Tibial artery (tissue), 4 donors: ENCODE measurements around the gene SLC45A2.

ENCODE experiments used
- DNase-seq, 2 donors: peaks; one replicate each; pipeline ENCODE4 v3.0.0-alpha.2; 2019
- H3K27ac ChIP-seq, 2 donors: fragments of 200-600 bp; sonication (generic) in 1 of 2; 1 replicate in 1 of 2; 2 replicates in 1 of 2; pipeline ENCODE4 v1.5.1; 2018 to 2019; ENCODE audit warnings: mild to moderate bottlenecking in 1 of 2
- H3K27me3 ChIP-seq, 2 donors: fragments of 200-600 bp; sonication (generic) in 1 of 2; one replicate each; pipeline versions ENCODE4 v1.5.1 to v1.6.0; 2016 to 2019
- H3K36me3 ChIP-seq, 3 donors: fragments of 200-600 bp; sonication (generic) in 2 of 3; one replicate each; pipeline ENCODE4 v1.5.1; 2016 to 2019; ENCODE audit warnings: mild to moderate bottlenecking in 2 of 3
- H3K4me1 ChIP-seq, 4 donors: fragments of 200-600 bp; sonication (generic) in 2 of 4; 1 replicate in 3 of 4; 2 replicates in 1 of 4; pipeline ENCODE4 v1.5.1; 2016 to 2019
- H3K4me3 ChIP-seq, 2 donors: fragments of 200-600 bp; sonication (generic) in 1 of 2; 1 replicate in 1 of 2; 2 replicates in 1 of 2; pipeline ENCODE4 v1.5.1; 2018 to 2019; ENCODE audit warnings: mild to moderate bottlenecking in 2 of 2
- H3K9me3 ChIP-seq, 3 donors: fragments of 200-600 bp; sonication (generic) in 1 of 3; one replicate each; pipeline ENCODE4 v1.5.1; 2016 to 2019
- CTCF ChIP-seq, 2 experiments: fragments of 200-600 bp in 1 of 2; fragments of 450-650 bp in 1 of 2; IDR thresholded peaks; one replicate each; pipeline ENCODE4 v1.5.1; 2017 to 2019; ENCODE audit warnings: antibody characterized with exemption in 2 of 2, mild to moderate bottlenecking in 1 of 2, moderate library complexity in 1 of 2
- intact Hi-C: fragments of 100-400 bp; cut with DNase I; formaldehyde crosslinking; loops from one replicate; pipeline ENCODE4 v1.15.0; 2023; ENCODE audit warnings: low total_unique reads

Gene SLC45A2

GRCh38 chr5:34016750-34017149 lies 32.3 kb upstream of the SLC45A2 start:
- no peak for DNase-seq
- intact Hi-C loops, result no loop called here
- no peaks in the 10 kb centered on the region for H3K9me3 ChIP-seq
- H3K27ac ChIP-seq, result no peak overlapping the region
- no peak for TF ChIP-seq CTCF (IDR thresholded peaks at IDR 0.05)
- peaks cover 0 to 11% (median 7%) of the 10 kb centered on the region in 3 donors for H3K36me3 ChIP-seq
- H3K4me1 ChIP-seq, result peaks cover 0 to 5% (median 2%) of the 10 kb centered on the region in 4 donors
- no peaks in the 10 kb centered on the region for H3K27me3 ChIP-seq
- no peak overlapping the region for H3K4me3 ChIP-seq

- no peaks in the 10 kb centered on the region for H3K27me3 ChIP-seq
- H3K36me3 ChIP-seq, result peaks cover 0 to 11% (median 7%) of the 10 kb centered on the region in 3 donors
- TF ChIP-seq CTCF (IDR thresholded peaks at IDR 0.05), result no peak
- H3K4me1 ChIP-seq, result peaks cover 0 to 5% (median 2%) of the 10 kb centered on the region in 4 donors
- H3K4me3 ChIP-seq, result no peak overlapping the region
- no peak for DNase-seq
- intact Hi-C loops, result no loop called here
- no peaks in the 10 kb centered on the region for H3K9me3 ChIP-seq
- no peak overlapping the region for H3K27ac ChIP-seq
Measured at GRCh38 chr5:34016222-34016621, 31.7 kb upstream of the SLC45A2 start.

GRCh38 chr5:34015120-34015822 lies 30.8 kb upstream of the SLC45A2 start:
- intact Hi-C loops, result no loop called here
- no peak for DNase-seq

GRCh38 chr5:34014626-34015025 lies 30.1 kb upstream of the SLC45A2 start:
- intact Hi-C loops, result no loop called here
- no peaks in the 10 kb centered on the region for H3K36me3 ChIP-seq
- no peak for TF ChIP-seq CTCF (IDR thresholded peaks at IDR 0.05)
- H3K4me3 ChIP-seq, result no peak overlapping the region
- H3K27me3 ChIP-seq, result no peaks in the 10 kb centered on the region
- no peak overlapping the region for H3K27ac ChIP-seq
- no peak for DNase-seq
- H3K9me3 ChIP-seq, result no peaks in the 10 kb centered on the region
- H3K4me1 ChIP-seq, result peaks cover 0 to 5% (median 2%) of the 10 kb centered on the region in 4 donors

More at GRCh38 chr5:34015120-34015822, 30.8 kb upstream of the SLC45A2 start:
- no peak overlapping the region for H3K27ac ChIP-seq
- TF ChIP-seq CTCF (IDR thresholded peaks at IDR 0.05), result no peak
- H3K27me3 ChIP-seq, result no peaks in the 10 kb centered on the region
- H3K4me1 ChIP-seq, result peaks cover 0 to 5% (median 2%) of the 10 kb centered on the region in 4 donors
- no peaks in the 10 kb centered on the region for H3K9me3 ChIP-seq
- peaks cover 0 to 5% (median 5%) of the 10 kb centered on the region in 3 donors for H3K36me3 ChIP-seq
- H3K4me3 ChIP-seq, result no peak overlapping the region

GRCh38 chr5:34013547-34013946 lies 29.1 kb upstream of the SLC45A2 start:
- peaks cover 0 to 11% (median 2%) of the 10 kb centered on the region in 4 donors for H3K4me1 ChIP-seq
- no peaks in the 10 kb centered on the region for H3K27me3 ChIP-seq
- no peak for TF ChIP-seq CTCF (IDR thresholded peaks at IDR 0.05)
- no peaks in the 10 kb centered on the region for H3K36me3 ChIP-seq
- no peak for DNase-seq
- no peaks in the 10 kb centered on the region for H3K9me3 ChIP-seq
- no peak overlapping the region for H3K27ac ChIP-seq
- intact Hi-C loops, result no loop called here
- no peak overlapping the region for H3K4me3 ChIP-seq
